ENCODE measurements around the gene LHX2. TPM values are rescaled to one million over a fixed set of nuclear protein-coding genes. Genes with fewer than 3 reads are reported as not detected.

Gene LHX2
- total RNA-seq, 4 donors from 2014 or later, result not detected

- TF ChIP-seq CTCF (IDR thresholded peaks at IDR 0.05; ENCODE audit: low read depth), result no peak
Measured at GRCh38 chr9:124033348-124033747, 21.8 kb downstream of the LHX2 start.

- no peak for TF ChIP-seq CTCF (IDR thresholded peaks at IDR 0.05; ENCODE audit: low read depth)
Measured at GRCh38 chr9:124033967-124034366, 22.4 kb downstream of the LHX2 start.

GRCh38 chr9:124035001-124035650, 23.6 kb downstream of the LHX2 start:
- no peak for TF ChIP-seq CTCF (IDR thresholded peaks at IDR 0.05; ENCODE audit: low read depth)

GRCh38 chr9:124036578-124036977, 25.0 kb downstream of the LHX2 start:
- TF ChIP-seq CTCF (IDR thresholded peaks at IDR 0.05; ENCODE audit: low read depth), result no peak

GRCh38 chr9:124037790-124038189, 26.2 kb downstream of the LHX2 start:
- no peak for TF ChIP-seq CTCF (IDR thresholded peaks at IDR 0.05; ENCODE audit: low read depth)

- no peak for TF ChIP-seq CTCF (IDR thresholded peaks at IDR 0.05; ENCODE audit: low read depth)
Measured at GRCh38 chr9:124038239-124038638, 26.7 kb downstream of the LHX2 start.

- no peak for TF ChIP-seq CTCF (IDR thresholded peaks at IDR 0.05; ENCODE audit: low read depth)
Measured at GRCh38 chr9:124038790-124039633, 27.4 kb downstream of the LHX2 start.

Measured in subcutaneous adipose tissue (tissue), 4 donors.